ENCODE measurements around the gene FSIP1.

FSIP1 gene

GRCh38 chr15:39553947-39554693 lies 228.5 kb downstream of the FSIP1 start:
- Histone ChIP-seq H3K27me3 (replicated peaks) (no peaks in the 10 kb centered on the region), H3K36me3 (replicated peaks) (no peaks in the 10 kb centered on the region), H3K4me3 (ENCODE audit: low read depth, low read length) (no peak overlapping the region), H3K27ac (no peak overlapping the region)
- TF ChIP-seq CTCF (IDR thresholded peaks at IDR 0.05; ENCODE audit: low read depth, low read length, missing control alignments): no peak
- DNase-seq: no peak
- in situ Hi-C loops (cut with HindIII; ENCODE audit: low pct_ligation_motif_present, low sequenced_read_pairs): no loop called here

- no peaks in the 10 kb centered on the region for H3K27me3 ChIP-seq (replicated peaks)
- no peak for DNase-seq
- no peak for TF ChIP-seq CTCF (IDR thresholded peaks at IDR 0.05; ENCODE audit: low read depth, low read length, missing control alignments)
- H3K36me3 ChIP-seq (replicated peaks): no peaks in the 10 kb centered on the region
- no peak overlapping the region for H3K4me3 ChIP-seq (ENCODE audit: low read depth, low read length)
- no peak overlapping the region for H3K27ac ChIP-seq
- in situ Hi-C loops (cut with HindIII; ENCODE audit: low pct_ligation_motif_present, low sequenced_read_pairs): no loop called here
These were observed 230.1 kb downstream of the FSIP1 start for GRCh38 chr15:39552556-39552955.

- no peak for DNase-seq
- TF ChIP-seq CTCF (IDR thresholded peaks at IDR 0.05; ENCODE audit: low read depth, low read length, missing control alignments): no peak
- Histone ChIP-seq H3K36me3 (replicated peaks) (no peaks in the 10 kb centered on the region), H3K27me3 (replicated peaks) (no peaks in the 10 kb centered on the region), H3K4me3 (ENCODE audit: low read depth, low read length) (no peak overlapping the region), H3K27ac (no peak overlapping the region)
- in situ Hi-C loops (cut with HindIII; ENCODE audit: low pct_ligation_motif_present, low sequenced_read_pairs): no loop called here
These were observed 231.2 kb downstream of the FSIP1 start for GRCh38 chr15:39551476-39551875.

Data from brain microvascular endothelial cell (primary cell).